Activated naive CD4-positive, alpha-beta T cell treated with anti-CD3 and anti-CD28 coated beads for 36 hours (primary cell): ENCODE measurements around the gene RUNX3. TPM values are rescaled to one million over a fixed set of nuclear protein-coding genes. Genes with fewer than 3 reads are reported as not detected.

Experiments
- CTCF ChIA-PET: fragments of 350-600 bp; sonication (Branson Sonifier 250); formaldehyde crosslinking; loops from one replicate; lab custom pipeline; 2021; ENCODE audit warnings: antibody characterized with exemption; lab: Charles Lee
- DNase-seq: peaks from one replicate; pipeline ENCODE4 v3.0.0-alpha.2; 2020
- H3K27ac Mint-ChIP-seq: one replicate; pipeline ENCODE4 v1.8.0; 2021; ENCODE audit warnings: mild to moderate bottlenecking, mixed read lengths
- H3K27me3 Mint-ChIP-seq: one replicate; pipeline ENCODE4 v1.8.0; 2021; ENCODE audit warnings: low read depth, mixed read lengths
- H3K36me3 Mint-ChIP-seq: one replicate; pipeline ENCODE4 v1.8.0; 2021; ENCODE audit warnings: low read depth, mixed read lengths
- H3K4me1 Mint-ChIP-seq: one replicate; pipeline ENCODE4 v1.8.0; 2021; ENCODE audit warnings: low read depth, mixed read lengths
- H3K4me3 Mint-ChIP-seq: one replicate; pipeline ENCODE4 v1.8.0; 2021; ENCODE audit warnings: mild to moderate bottlenecking, moderate library complexity, mixed read lengths
- H3K9me3 Mint-ChIP-seq: one replicate; pipeline ENCODE4 v1.8.0; 2021; ENCODE audit warnings: mixed read lengths
- intact Hi-C: fragments of 100-400 bp; cut with micrococcal nuclease; formaldehyde crosslinking; loops from one replicate; pipeline ENCODE4 v1.15.1; 2023
- total RNA-seq, 2 experiments: library from RNA; stranded (reverse); gene quantifications; one replicate each; pipeline ENCODE4 v1.2.3, GENCODE V29; 2021

Gene RUNX3
- total RNA-seq, 2 experiments from 2014 or later = 72.3 to 83.8 TPM

GRCh38 chr1:24942789-24943188, 12.7 kb upstream of the RUNX3 start:
- Mint-ChIP-seq H3K27ac (no peak overlapping the region), H3K4me3 (no peak overlapping the region), H3K27me3 (no peaks in the 10 kb centered on the region), H3K36me3 (peaks cover 12% of the 10 kb centered on the region), H3K9me3 (no peaks in the 10 kb centered on the region), H3K4me1 (peaks cover 10% of the 10 kb centered on the region)
- CTCF ChIA-PET = interaction anchor here (2.1 kb wide), 1 partner anchor 10 kb away, joined by 14 read pairs; no protein-coding TSS in a partner anchor
- DNase-seq = no peak
- intact Hi-C loops = no loop called here

- no peak overlapping the region for H3K4me3 Mint-ChIP-seq
- CTCF ChIA-PET = interaction anchor here (1.2 to 2.1 kb wide), 3 partner anchors 9 to 96 kb away, joined by 3 to 14 read pairs (median 9); partner anchors contain the start of gene RUNX3
- no peaks in the 10 kb centered on the region for H3K9me3 Mint-ChIP-seq
- H3K27me3 Mint-ChIP-seq = no peaks in the 10 kb centered on the region
- DNase-seq = no peak
- H3K36me3 Mint-ChIP-seq = peaks cover 15% of the 10 kb centered on the region
- intact Hi-C loops = no loop called here
- no peak overlapping the region for H3K27ac Mint-ChIP-seq
- peaks cover 13% of the 10 kb centered on the region for H3K4me1 Mint-ChIP-seq
These were observed 11.5 kb upstream of the RUNX3 start for GRCh38 chr1:24941564-24941963.

- peaks cover 26% of the 10 kb centered on the region for H3K4me1 Mint-ChIP-seq
- DNase-seq = no peak
- no peak overlapping the region for H3K4me3 Mint-ChIP-seq
- no peak overlapping the region for H3K27ac Mint-ChIP-seq
- CTCF ChIA-PET = interaction anchor here (0.6 to 1.6 kb wide), 7 partner anchors 10 to 565 kb away, joined by 3 to 5 read pairs (median 3); partner anchors contain the start of gene RUNX3
- peaks cover 18% of the 10 kb centered on the region for H3K36me3 Mint-ChIP-seq
- no peaks in the 10 kb centered on the region for H3K27me3 Mint-ChIP-seq
- H3K9me3 Mint-ChIP-seq = no peaks in the 10 kb centered on the region
- intact Hi-C loops = no loop called here
These were observed 10.2 kb upstream of the RUNX3 start for GRCh38 chr1:24940231-24940630.

GRCh38 chr1:24939675-24940193, 9.7 kb upstream of the RUNX3 start:
- Mint-ChIP-seq H3K9me3 (no peaks in the 10 kb centered on the region), H3K4me3 (no peak overlapping the region), H3K36me3 (peaks cover 18% of the 10 kb centered on the region), H3K27ac (no peak overlapping the region), H3K4me1 (peaks cover 30% of the 10 kb centered on the region), H3K27me3 (no peaks in the 10 kb centered on the region)
- CTCF ChIA-PET = interaction anchor here (0.6 to 1.6 kb wide), 6 partner anchors 12 to 566 kb away, joined by 3 to 5 read pairs (median 4); no protein-coding TSS in a partner anchor
- DNase-seq = no peak
- intact Hi-C loops = loop anchor here (10.0 kb wide), 1 partner anchor 265 kb away; no protein-coding TSS in a partner anchor

GRCh38 chr1:24939040-24939674, 9.1 kb upstream of the RUNX3 start:
- Mint-ChIP-seq H3K4me1 (peaks cover 33% of the 10 kb centered on the region), H3K4me3 (no peak overlapping the region), H3K27me3 (no peaks in the 10 kb centered on the region), H3K36me3 (peaks cover 16% of the 10 kb centered on the region), H3K9me3 (no peaks in the 10 kb centered on the region), H3K27ac (no peak overlapping the region)
- intact Hi-C loops = loop anchor here (10.0 kb wide), 1 partner anchor 266 kb away; no protein-coding TSS in a partner anchor
- DNase-seq = no peak
- CTCF ChIA-PET = interaction anchor here (0.7 to 1.6 kb wide), 4 partner anchors 13 to 566 kb away, joined by 3 to 5 read pairs (median 4); no protein-coding TSS in a partner anchor

GRCh38 chr1:24938276-24938675, 8.2 kb upstream of the RUNX3 start:
- peaks cover 14% of the 10 kb centered on the region for H3K36me3 Mint-ChIP-seq
- CTCF ChIA-PET = no interaction called here

GRCh38 chr1:24936684-24937083, 6.6 kb upstream of the RUNX3 start:
- Mint-ChIP-seq H3K27ac (no peak overlapping the region), H3K9me3 (no peaks in the 10 kb centered on the region), H3K27me3 (no peaks in the 10 kb centered on the region), H3K4me1 (peaks cover 50% of the 10 kb centered on the region), H3K36me3 (peaks cover 14% of the 10 kb centered on the region), H3K4me3 (no peak overlapping the region)
- CTCF ChIA-PET = interaction anchor here (0.9 to 10.5 kb wide), 3 partner anchors 10 to 163 kb away, joined by 4 to 144 read pairs (median 4); no protein-coding TSS in a partner anchor
- DNase-seq = no peak
- intact Hi-C loops = loop anchor here (10.0 kb wide), 1 partner anchor 268 kb away; no protein-coding TSS in a partner anchor

More at GRCh38 chr1:24938276-24938675, 8.2 kb upstream of the RUNX3 start:
- no peak for DNase-seq
- intact Hi-C loops = loop anchor here (10.0 kb wide), 1 partner anchor 267 kb away; no protein-coding TSS in a partner anchor
- H3K27me3 Mint-ChIP-seq = no peaks in the 10 kb centered on the region
- no peak overlapping the region for H3K4me3 Mint-ChIP-seq
- no peaks in the 10 kb centered on the region for H3K9me3 Mint-ChIP-seq
- peaks cover 39% of the 10 kb centered on the region for H3K4me1 Mint-ChIP-seq
- no peak overlapping the region for H3K27ac Mint-ChIP-seq

- H3K9me3 Mint-ChIP-seq = no peaks in the 10 kb centered on the region
- no peaks in the 10 kb centered on the region for H3K27me3 Mint-ChIP-seq
- CTCF ChIA-PET = interaction anchor here (0.9 to 10.5 kb wide), 4 partner anchors 11 to 163 kb away, joined by 3 to 144 read pairs (median 4); no protein-coding TSS in a partner anchor
- peaks cover 13% of the 10 kb centered on the region for H3K36me3 Mint-ChIP-seq
- peak; percentile 67 for DNase-seq
- intact Hi-C loops = loop anchor here (1.0 to 10.0 kb wide), 2 partner anchors 19 to 269 kb away; no protein-coding TSS in a partner anchor
- peak overlapping the region; percentile 67 for H3K27ac Mint-ChIP-seq
- H3K4me1 Mint-ChIP-seq = peaks cover 56% of the 10 kb centered on the region
- H3K4me3 Mint-ChIP-seq = peak overlapping the region; percentile 25
These were observed 5.8 kb upstream of the RUNX3 start for GRCh38 chr1:24935615-24936484.

GRCh38 chr1:24935196-24935526, 5.1 kb upstream of the RUNX3 start:
- Mint-ChIP-seq H3K27me3 (no peaks in the 10 kb centered on the region), H3K4me3 (no peak overlapping the region), H3K4me1 (peaks cover 61% of the 10 kb centered on the region), H3K27ac (no peak overlapping the region), H3K36me3 (peaks cover 13% of the 10 kb centered on the region), H3K9me3 (no peaks in the 10 kb centered on the region)
- no peak for DNase-seq
- intact Hi-C loops = loop anchor here (1.0 to 10.0 kb wide), 2 partner anchors 20 to 270 kb away; no protein-coding TSS in a partner anchor
- CTCF ChIA-PET = interaction anchor here (1.0 to 10.5 kb wide), 3 partner anchors 10 to 165 kb away, joined by 3 to 144 read pairs (median 32); no protein-coding TSS in a partner anchor

GRCh38 chr1:24934310-24935195, 4.5 kb upstream of the RUNX3 start:
- peaks cover 61% of the 10 kb centered on the region for H3K4me1 Mint-ChIP-seq
- peak overlapping the region; percentile 40 for H3K27ac Mint-ChIP-seq
- intact Hi-C loops = loop anchor here (1.0 to 10.0 kb wide), 2 partner anchors 21 to 270 kb away; no protein-coding TSS in a partner anchor
- H3K9me3 Mint-ChIP-seq = no peaks in the 10 kb centered on the region
- H3K27me3 Mint-ChIP-seq = no peaks in the 10 kb centered on the region
- H3K4me3 Mint-ChIP-seq = no peak overlapping the region
- DNase-seq = no peak
- peaks cover 13% of the 10 kb centered on the region for H3K36me3 Mint-ChIP-seq
- CTCF ChIA-PET = interaction anchor here (1.6 to 10.5 kb wide), 3 partner anchors 37 to 166 kb away, joined by 4 to 144 read pairs (median 32); no protein-coding TSS in a partner anchor

- DNase-seq = no peak
- CTCF ChIA-PET = interaction anchor here (0.5 to 10.5 kb wide), 14 partner anchors 8 to 167 kb away, joined by 3 to 144 read pairs (median 8); no protein-coding TSS in a partner anchor
- Mint-ChIP-seq H3K36me3 (peaks cover 20% of the 10 kb centered on the region), H3K4me1 (peaks cover 61% of the 10 kb centered on the region), H3K27ac (peak overlapping the region; percentile 19), H3K27me3 (no peaks in the 10 kb centered on the region), H3K4me3 (no peak overlapping the region), H3K9me3 (no peaks in the 10 kb centered on the region)
- intact Hi-C loops = loop anchor here (10.0 kb wide), 1 partner anchor 271 kb away; no protein-coding TSS in a partner anchor
These were observed 3.4 kb upstream of the RUNX3 start for GRCh38 chr1:24933468-24933867.
